K562 (cell line): ENCODE data around the gene INS. TPM values are rescaled to one million over a fixed set of nuclear protein-coding genes. Genes with fewer than 3 reads are reported as not detected.

ENCODE experiments used
- ATAC-seq: fragments of 200-7000 bp; cut with Tn5 transposase; 3 replicates; pipeline ENCODE4 v1.9.1; 2020; ENCODE audit warnings: moderate library complexity
- BruUV-seq: library from RNA; stranded (reverse); fragments of 400-500 nt; replicated peaks from 2 replicates; lab custom pipeline; 2021; lab: Mats Ljungman, UMichigan
- CTCF ChIA-PET: fragments of 300-600 bp; formaldehyde crosslinking; extraction: SDS; loops from one replicate; lab custom pipeline; 2021; ENCODE audit warnings: low intra/inter-chr PET ratio; lab: Yijun Ruan, JAX
- POLR2A ChIA-PET: fragments of 300-600, 350-650 bp; sonication (Branson Sonifier 250); formaldehyde crosslinking; extraction: SDS; loops from one replicate; lab custom pipeline; 2021; ENCODE audit warnings: antibody characterized with exemption, inconsistent platforms; lab: Yijun Ruan, JAX
- DNase-seq, 4 experiments: peaks; one replicate each; pipeline versions ENCODE4 v3.0.0 to v3.0.0-alpha.2; 2011 to 2018; ENCODE audit warnings: low spot score in 3 of 4, mixed read lengths in 3 of 4; ENCODE audit errors: extremely low read depth in 1 of 4
- FAIRE-seq: peaks from 2 replicates; lab custom pipeline; 2011; peaks lifted over from hg19 to GRCh38; lab: Jason Lieb, UNC
- H2AFZ ChIP-seq: 2 replicates; pipeline ENCODE4 v1.6.0; 2011; ENCODE audit warnings: low read depth, low read length, control low read depth, inconsistent platforms
- H3K27ac ChIP-seq: fragments of 200-600 bp; 3 replicates; pipeline ENCODE4 v1.8.0; 2011; ENCODE audit warnings: low read depth, mild to moderate bottlenecking, control low read depth, inconsistent platforms, low read length, moderate library complexity, mixed read lengths; ENCODE audit errors: extremely low read depth
- H3K27me3 ChIP-seq, 2 experiments: fragments of 300-600 bp in 1 of 2; 2 replicates in 1 of 2; 3 replicates in 1 of 2; pipeline versions ENCODE4 v1.6.0 to v1.8.0; 2011; ENCODE audit warnings: inconsistent platforms in 2 of 2, low read length in 2 of 2, mild to moderate bottlenecking in 1 of 2, mixed read lengths in 1 of 2, moderate library complexity in 1 of 2; ENCODE audit not compliant: control insufficient read depth in 2 of 2, insufficient read depth in 2 of 2
- H3K36me3 ChIP-seq: fragments of 300-600 bp; 3 replicates; pipeline ENCODE4 v1.8.0; 2011; ENCODE audit warnings: mild to moderate bottlenecking, low read length, inconsistent platforms; ENCODE audit not compliant: control insufficient read depth, insufficient read depth
- H3K4me1 ChIP-seq, 2 experiments: fragments of 200-600 bp in 1 of 2; replicated peaks in 1 of 2; 2 replicates in 1 of 2; 3 replicates in 1 of 2; pipeline versions ENCODE4 v1.5.1 to v1.8.0; 2011; ENCODE audit warnings: inconsistent platforms in 2 of 2, low read length in 2 of 2, mild to moderate bottlenecking in 1 of 2, mixed read lengths in 1 of 2, moderate library complexity in 1 of 2; ENCODE audit not compliant: control insufficient read depth in 2 of 2, insufficient read depth in 2 of 2
- H3K4me2 ChIP-seq: 2 replicates; pipeline ENCODE4 v1.6.1; 2011; ENCODE audit warnings: low read length, control low read depth, inconsistent platforms, mixed read lengths; ENCODE audit not compliant: insufficient read depth
- H3K4me3 ChIP-seq: fragments of 200-600 bp; sonication (generic), shearing (Covaris generic); 2 replicates; pipeline ENCODE4 v1.5.1; 2016; ENCODE audit warnings: control low read depth, inconsistent platforms
- H3K79me2 ChIP-seq: fragments of 200-600 bp; 3 replicates; pipeline ENCODE4 v1.8.0; 2011; ENCODE audit warnings: low read length, inconsistent platforms; ENCODE audit not compliant: control insufficient read depth, insufficient read depth
- H3K9ac ChIP-seq, 2 experiments: 2 replicates each; pipeline versions ENCODE4 v1.6.0 to v1.6.1; 2011; ENCODE audit warnings: low read depth in 2 of 2, low read length in 2 of 2, control low read depth in 1 of 2, inconsistent platforms in 1 of 2, mild to moderate bottlenecking in 1 of 2, mixed read lengths in 1 of 2; ENCODE audit not compliant: insufficient read depth in 1 of 2
- H3K9me1 ChIP-seq: one replicate; pipeline ENCODE4 v1.6.0; 2011; ENCODE audit warnings: inconsistent platforms, mild to moderate bottlenecking, low read length, moderate library complexity; ENCODE audit not compliant: control insufficient read depth, insufficient read depth
- H3K9me3 ChIP-seq: replicated peaks from 2 replicates; pipeline ENCODE4 v1.5.1; 2011; ENCODE audit warnings: low read depth, low read length, inconsistent platforms; ENCODE audit not compliant: control insufficient read depth, insufficient read depth
- H4K20me1 ChIP-seq: replicated peaks from 2 replicates; pipeline ENCODE4 v1.6.1; 2011; ENCODE audit warnings: low read length, inconsistent platforms, mixed read lengths; ENCODE audit not compliant: control insufficient read depth, insufficient read depth
- ADNP ChIP-seq: fragments of 200-800 bp; sonication (Bioruptor generic); IDR thresholded peaks from 2 replicates; pipeline ENCODE4 v1.6.1; 2016; ENCODE audit warnings: missing genetic modification characterization, missing compliant biosample characterization
- CBX1 ChIP-seq: sonication (generic); IDR thresholded peaks from 2 replicates; pipeline ENCODE4 v1.6.1; 2016; ENCODE audit warnings: antibody characterized with exemption, low read depth, mild to moderate bottlenecking
- CEBPG ChIP-seq, 3 experiments: fragments of 200-800 bp in 1 of 3; sonication (Bioruptor generic) in 1 of 3; sonication (generic) in 1 of 3; formaldehyde crosslinking in 1 of 3; IDR thresholded peaks in 2 of 3; conservative IDR thresholded peaks in 1 of 3; 2 replicates each; pipeline versions ENCODE4 v1.6.1 to v1.8.0; 2016 to 2022; ENCODE audit warnings: missing compliant biosample characterization in 2 of 3, missing genetic modification characterization in 2 of 3, mild to moderate bottlenecking in 1 of 3, missing genetic modification reagents in 1 of 3
- MYNN ChIP-seq, 2 experiments: sonication (generic); formaldehyde crosslinking in 1 of 2; IDR thresholded peaks; 2 replicates each; pipeline versions ENCODE4 v1.5.0 to v1.6.1; 2016 to 2020; ENCODE audit warnings: antibody characterized with exemption in 1 of 2, missing genetic modification reagents in 1 of 2
- TFE3 ChIP-seq: fragments of 450-650 bp; formaldehyde crosslinking; IDR thresholded peaks from 2 replicates; pipeline ENCODE4 v1.4.0; 2020; ENCODE audit warnings: mild to moderate bottlenecking, mixed read lengths
- ZNF609 ChIP-seq: sonication (generic); formaldehyde crosslinking; IDR thresholded peaks from 2 replicates; pipeline ENCODE4 v1.8.1; 2023; ENCODE audit warnings: missing genetic modification reagents, mild to moderate bottlenecking, borderline replicate concordance
- ZNF79 ChIP-seq: fragments of 250-450 bp; sonication (Bioruptor Pico); IDR thresholded peaks from 2 replicates; pipeline ENCODE4 v1.4.0; 2020; ENCODE audit warnings: low read depth, mild to moderate bottlenecking, moderate library complexity
- WGBS: fragments of 100-300 bp; shearing (Covaris generic); methylation state at CpG from one replicate; pipeline ENCODE4 v1.1.6; 2016; ENCODE audit warnings: low coverage, mixed read lengths; ENCODE audit not compliant: insufficient coverage; ENCODE audit errors: missing lambda C conversion rate; 5-methylcytosine and 5-hydroxymethylcytosine counted together
- in situ Hi-C: fragments of 300-500 bp; cut with MboI; formaldehyde crosslinking; loops from 4 replicates; pipeline ENCODE4 v1.15.0; 2018; ENCODE audit warnings: inconsistent platforms, mixed read lengths
- intact Hi-C: fragments of 100-400 bp; cut with micrococcal nuclease; formaldehyde crosslinking; loops from 2 replicates; pipeline ENCODE4 v1.14.2; 2022
- polyA plus RNA-seq, 8 experiments: library from polyadenylated mRNA; depleted of rRNA in 4 of 8; stranded (reverse) in 5 of 8; unstranded in 3 of 8; fragments of >200 nt; fragmentation: Nextera tagmentation in 2 of 8; fragmentation: Illumina TruSeq in 1 of 8; extraction: Ambion mirVana in 2 of 8; extraction: Trizol in 1 of 8; gene quantifications; 2 replicates each; pipeline versions ENCODE4 v1.2.1 to v1.2.3, GENCODE V29; 2011 to 2014; ENCODE audit warnings: inconsistent platforms in 1 of 8, missing spikeins in 1 of 8
- total RNA-seq, 7 experiments: library from RNA; depleted of rRNA in 6 of 7; stranded (reverse); fragments of >200 nt in 6 of 7; fragmentation: Illumina TruSeq in 2 of 7; extraction: Trizol in 2 of 7; gene quantifications; 2 replicates each; pipeline versions ENCODE4 v1.2.1 to v1.2.3, GENCODE V29; 2011 to 2021; ENCODE audit warnings: low replicate concordance in 1 of 7
- TF ChIP-seq, protein P1 (sequence below): fragments of 450-650 bp; IDR thresholded peaks from 2 replicates; pipeline ENCODE4 v1.6.1; 2017; ENCODE audit warnings: antibody characterized with exemption

The INS gene
- total and polyA plus RNA-seq, 9 of the 15 experiments (the other 6 are each of a cell fraction or from before 2014, with no cell fraction given): not detected

GRCh38 chr11:2164081-2164480, 3.1 kb upstream of the INS start (continued):
- TF ChIP-seq, protein P1, sequence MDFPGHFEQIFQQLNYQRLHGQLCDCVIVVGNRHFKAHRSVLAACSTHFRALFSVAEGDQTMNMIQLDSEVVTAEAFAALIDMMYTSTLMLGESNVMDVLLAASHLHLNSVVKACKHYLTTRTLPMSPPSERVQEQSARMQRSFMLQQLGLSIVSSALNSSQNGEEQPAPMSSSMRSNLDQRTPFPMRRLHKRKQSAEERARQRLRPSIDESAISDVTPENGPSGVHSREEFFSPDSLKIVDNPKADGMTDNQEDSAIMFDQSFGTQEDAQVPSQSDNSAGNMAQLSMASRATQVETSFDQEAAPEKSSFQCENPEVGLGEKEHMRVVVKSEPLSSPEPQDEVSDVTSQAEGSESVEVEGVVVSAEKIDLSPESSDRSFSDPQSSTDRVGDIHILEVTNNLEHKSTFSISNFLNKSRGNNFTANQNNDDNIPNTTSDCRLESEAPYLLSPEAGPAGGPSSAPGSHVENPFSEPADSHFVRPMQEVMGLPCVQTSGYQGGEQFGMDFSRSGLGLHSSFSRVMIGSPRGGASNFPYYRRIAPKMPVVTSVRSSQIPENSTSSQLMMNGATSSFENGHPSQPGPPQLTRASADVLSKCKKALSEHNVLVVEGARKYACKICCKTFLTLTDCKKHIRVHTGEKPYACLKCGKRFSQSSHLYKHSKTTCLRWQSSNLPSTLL: no peak
- no peak for TF ChIP-seq TFE3 (CRISPR knock-in tag)
- TF ChIP-seq ADNP (tag): no peak
- no peak for TF ChIP-seq ZNF79 (CRISPR knock-in tag)

- in situ Hi-C loops: no loop called here
Measured at GRCh38 chr11:2163428-2163978, 2.5 kb upstream of the INS start.

More at GRCh38 chr11:2163428-2163978, 2.5 kb upstream of the INS start:
- POLR2A ChIA-PET: interaction anchor here (0.6 kb wide), 1 partner anchor 542 kb away, joined by 3 read pairs; no protein-coding TSS in a partner anchor
- no peaks in the 10 kb centered on the region for H3K9me1 ChIP-seq
- ATAC-seq: no peak
- TF ChIP-seq ZNF609 (CRISPR knock-in tag): no peak
- no peak for TF ChIP-seq CBX1
- no peak for TF ChIP-seq CEBPG (CRISPR knock-in tag; IDR thresholded peaks at IDR 0.05)
- no peak for TF ChIP-seq CEBPG (tag; conservative IDR thresholded peaks at IDR 0.05 in 1 of 2, IDR thresholded peaks at IDR 0.05 in 1 of 2)
- TF ChIP-seq MYNN (IDR thresholded peaks at IDR 0.05): no peak
- TF ChIP-seq MYNN (CRISPR knock-in tag; IDR thresholded peaks at IDR 0.05): no peak
- H3K36me3 ChIP-seq: no peaks in the 10 kb centered on the region
- H3K9me3 ChIP-seq: no peaks in the 10 kb centered on the region
- no peaks in the 10 kb centered on the region for H3K79me2 ChIP-seq
- no peak for DNase-seq
- no TSS peak for BruUV-seq
- no peak overlapping the region for H3K4me3 ChIP-seq
- intact Hi-C loops: no loop called here
- no peak overlapping the region for H3K27ac ChIP-seq
- peaks cover 0 to 20% of the 10 kb centered on the region in 2 experiments; a peak in 3 of 5 replicates for H3K27me3 ChIP-seq
- H4K20me1 ChIP-seq: peaks cover 7% of the 10 kb centered on the region
- H3K9ac ChIP-seq: no peak overlapping the region
- H3K4me2 ChIP-seq: no peak overlapping the region
- under 1% methylated on average over 12 of the region's 12 CpGs for WGBS
- H2AFZ ChIP-seq: no peak overlapping the region
- no peak for FAIRE-seq
- peaks cover 0 to 52% of the 10 kb centered on the region in 2 experiments; a peak in 2 of 5 replicates for H3K4me1 ChIP-seq
- CTCF ChIA-PET: no interaction called here
